HepG2 (cell line): ENCODE data around the gene PDGFRB. TPM values are rescaled to one million over a fixed set of nuclear protein-coding genes. Genes with fewer than 3 reads are reported as not detected.

Experiments
- ATAC-seq: fragments of 200-7000 bp; cut with Tn5 transposase; 3 replicates; pipeline ENCODE4 v1.9.1; 2020; ENCODE audit warnings: mild to moderate bottlenecking, moderate library complexity
- BruUV-seq: library from RNA; stranded (reverse); fragments of 400-500 nt; replicated peaks from 2 replicates; lab custom pipeline; 2021; lab: Mats Ljungman, UMichigan
- CTCF ChIA-PET: fragments of 300-600 bp; formaldehyde crosslinking; extraction: SDS; loops from one replicate; lab custom pipeline; 2021; ENCODE audit warnings: low total read pairs, inconsistent platforms, low intra/inter-chr PET ratio; lab: Yijun Ruan, JAX
- POLR2A ChIA-PET: fragments of 350-600 bp; sonication (Branson Sonifier 250); formaldehyde crosslinking; loops from one replicate; lab custom pipeline; 2020; ENCODE audit warnings: antibody characterized with exemption, inconsistent platforms; lab: Yijun Ruan, JAX
- DNase-seq: peaks from one replicate; pipeline ENCODE4 v3.0.0-alpha.2; 2015; ENCODE audit warnings: low spot score
- FAIRE-seq: peaks from 3 replicates; lab custom pipeline; 2011; peaks lifted over from hg19 to GRCh38; lab: Jason Lieb, UNC
- H2AFZ ChIP-seq: one replicate; pipeline ENCODE4 v1.6.1; 2011; ENCODE audit warnings: low read length, inconsistent platforms
- H3K27ac ChIP-seq: fragments of 300-600 bp; 3 replicates; pipeline ENCODE4 v1.8.0; 2011; ENCODE audit warnings: mixed run types, mild to moderate bottlenecking, mixed read lengths, low read length, inconsistent platforms; ENCODE audit not compliant: insufficient read depth; ENCODE audit errors: extremely low read length
- H3K27me3 ChIP-seq, 2 experiments: fragments of 200-600 bp in 1 of 2; 2 replicates in 1 of 2; 3 replicates in 1 of 2; pipeline versions ENCODE4 v1.6.0 to v1.8.0; 2011; ENCODE audit warnings: low read length in 2 of 2, mild to moderate bottlenecking in 2 of 2, moderate library complexity in 2 of 2, inconsistent platforms in 1 of 2; ENCODE audit not compliant: insufficient read depth in 2 of 2, control insufficient read depth in 1 of 2
- H3K36me3 ChIP-seq, 2 experiments: fragments of 200-600 bp in 1 of 2; replicated peaks in 1 of 2; 2 replicates in 1 of 2; 3 replicates in 1 of 2; pipeline versions ENCODE4 v1.5.1 to v1.8.0; 2011; ENCODE audit warnings: low read length in 2 of 2, inconsistent platforms in 1 of 2; ENCODE audit not compliant: insufficient read depth in 2 of 2, control insufficient read depth in 1 of 2
- H3K4me1 ChIP-seq: 2 replicates; pipeline ENCODE4 v1.5.1; 2012; ENCODE audit warnings: low read length, inconsistent platforms; ENCODE audit not compliant: insufficient read depth
- H3K4me2 ChIP-seq: 2 replicates; pipeline ENCODE4 v1.6.0; 2011; ENCODE audit warnings: low read depth, low read length, inconsistent platforms
- H3K4me3 ChIP-seq, 3 experiments: fragments of 200-600 bp in 1 of 3; sonication (generic), shearing (Covaris generic) in 1 of 3; replicated peaks in 1 of 3; 2 replicates each; pipeline ENCODE4 v1.5.1; 2011 to 2016; ENCODE audit warnings: low read length in 3 of 3, inconsistent platforms in 2 of 3, low read depth in 2 of 3, mild to moderate bottlenecking in 2 of 3, control low read depth in 1 of 3, mixed read lengths in 1 of 3; ENCODE audit not compliant: insufficient read depth in 1 of 3
- H3K79me2 ChIP-seq: one replicate; pipeline ENCODE4 v1.6.1; 2011; ENCODE audit warnings: low read length, inconsistent platforms; ENCODE audit not compliant: insufficient read depth
- H3K9ac ChIP-seq: 2 replicates; pipeline ENCODE4 v1.6.0; 2011; ENCODE audit warnings: mild to moderate bottlenecking, low read depth, low read length, inconsistent platforms; ENCODE audit not compliant: insufficient read depth
- H3K9me3 ChIP-seq: 2 replicates; pipeline ENCODE4 v1.5.1; 2012; ENCODE audit warnings: mild to moderate bottlenecking, low read length
- H4K20me1 ChIP-seq: 2 replicates; pipeline ENCODE4 v1.6.0; 2011; ENCODE audit warnings: inconsistent platforms, mild to moderate bottlenecking, low read length, moderate library complexity; ENCODE audit not compliant: insufficient read depth
- ARHGAP35 ChIP-seq: sonication (generic); formaldehyde crosslinking; IDR thresholded peaks from 2 replicates; pipeline ENCODE4 v1.9.0; 2022; ENCODE audit warnings: mild to moderate bottlenecking, inconsistent platforms, moderate library complexity, missing genetic modification reagents, borderline replicate concordance
- BRD4 ChIP-seq: sonication (generic); formaldehyde crosslinking; IDR thresholded peaks from 2 replicates; pipeline ENCODE4 v1.4.0; 2020; ENCODE audit warnings: missing genetic modification reagents
- CBX2 ChIP-seq, 2 experiments: fragments of 200-600 bp in 1 of 2; sonication (generic); formaldehyde crosslinking in 1 of 2; IDR thresholded peaks; 2 replicates each; pipeline versions ENCODE4 v1.7.0 to v1.8.1; 2018 to 2022; ENCODE audit warnings: low read depth in 2 of 2, low read length in 1 of 2, mild to moderate bottlenecking in 1 of 2, missing genetic modification reagents in 1 of 2
- FOSL2 ChIP-seq: sonication (generic); formaldehyde crosslinking; IDR thresholded peaks from 2 replicates; pipeline ENCODE4 v1.4.0; 2020; ENCODE audit warnings: missing genetic modification reagents
- FOXK1 ChIP-seq: sonication (generic); formaldehyde crosslinking; IDR thresholded peaks from 2 replicates; pipeline ENCODE4 v1.4.0; 2020; ENCODE audit warnings: low read depth, missing genetic modification reagents, borderline replicate concordance
- GLI4 ChIP-seq: sonication (generic); formaldehyde crosslinking; IDR thresholded peaks from 2 replicates; pipeline ENCODE4 v1.5.1; 2020; ENCODE audit warnings: missing genetic modification reagents, mild to moderate bottlenecking, moderate library complexity, borderline replicate concordance
- KDM4B ChIP-seq: sonication (generic); formaldehyde crosslinking; IDR thresholded peaks from 2 replicates; pipeline ENCODE4 v1.4.0; 2020; ENCODE audit warnings: missing genetic modification reagents
- SP2 ChIP-seq: sonication (generic); formaldehyde crosslinking; IDR thresholded peaks from 2 replicates; pipeline ENCODE4 v1.5.1; 2020; ENCODE audit warnings: mild to moderate bottlenecking, missing genetic modification reagents
- ZBTB3 ChIP-seq: sonication (generic); formaldehyde crosslinking; IDR thresholded peaks from 2 replicates; pipeline ENCODE4 v1.4.0; 2020; ENCODE audit warnings: low read depth, mild to moderate bottlenecking, moderate library complexity, missing genetic modification reagents, borderline replicate concordance
- ZNF232 ChIP-seq: sonication (generic); formaldehyde crosslinking; IDR thresholded peaks from 2 replicates; pipeline ENCODE4 v1.4.0; 2020; ENCODE audit warnings: missing genetic modification reagents, borderline replicate concordance
- ZNF326 ChIP-seq: sonication (generic); formaldehyde crosslinking; IDR thresholded peaks from 2 replicates; pipeline ENCODE4 v1.4.0; 2020; ENCODE audit warnings: missing genetic modification reagents, borderline replicate concordance
- ZNF552 ChIP-seq: sonication (generic); formaldehyde crosslinking; IDR thresholded peaks from 2 replicates; pipeline ENCODE4 v1.9.0; 2022; ENCODE audit warnings: missing genetic modification reagents, mild to moderate bottlenecking, borderline replicate concordance
- ZNF672 ChIP-seq: sonication (generic); formaldehyde crosslinking; IDR thresholded peaks from 2 replicates; pipeline ENCODE4 v1.8.1; 2022; ENCODE audit warnings: missing genetic modification reagents
- ZNF713 ChIP-seq: sonication (generic); formaldehyde crosslinking; IDR thresholded peaks from 2 replicates; pipeline ENCODE4 v1.4.0; 2020; ENCODE audit warnings: mild to moderate bottlenecking, missing genetic modification reagents
- ZNF776 ChIP-seq: sonication (generic); formaldehyde crosslinking; IDR thresholded peaks from 2 replicates; pipeline ENCODE4 v1.4.0; 2020; ENCODE audit warnings: mild to moderate bottlenecking, missing genetic modification reagents
- WGBS: methylation state at CpG from one replicate; pipeline ENCODE4 v1.1.6; 2017; ENCODE audit warnings: low lambda C conversion rate; 5-methylcytosine and 5-hydroxymethylcytosine counted together
- in situ Hi-C: cut with HindIII; loops from 2 replicates; pipeline ENCODE4 v1.10.0; 2017; ENCODE audit warnings: low pct_unique_long_range_greater_than_20kb; ENCODE audit not compliant: extremely low pct_ligation_motif_present
- intact Hi-C: fragments of 100-400 bp; cut with micrococcal nuclease; formaldehyde crosslinking; loops from one replicate; pipeline ENCODE4 v1.10.0; 2022; ENCODE audit not compliant: unreplicated experiment
- polyA plus RNA-seq, 8 experiments: library from polyadenylated mRNA; depleted of rRNA in 3 of 8; stranded (reverse) in 7 of 8; unstranded in 1 of 8; fragments of >200 nt; fragmentation: Illumina TruSeq in 4 of 8; extraction: Trizol in 4 of 8; gene quantifications; 2 replicates each; pipeline versions ENCODE4 v1.2.1 to v1.2.3, GENCODE V29; 2011 to 2016; ENCODE audit warnings: low read depth in 4 of 8, missing spikeins in 1 of 8, mixed read lengths in 1 of 8; ENCODE audit not compliant: insufficient read depth in 1 of 8
- total RNA-seq, 5 experiments: library from RNA; depleted of rRNA; stranded (reverse); fragments of >200 nt; fragmentation: Illumina TruSeq; extraction: Trizol; gene quantifications; 2 replicates each; pipeline ENCODE4 v1.2.3, GENCODE V29; 2016; ENCODE audit warnings: low read depth in 1 of 5
- TF ChIP-seq, protein P1 (sequence below): sonication (generic); formaldehyde crosslinking; IDR thresholded peaks from 2 replicates; pipeline ENCODE4 v1.4.0; 2020; ENCODE audit warnings: low read depth, mild to moderate bottlenecking, missing genetic modification reagents
- TF ChIP-seq, protein P2 (sequence below): sonication (generic); formaldehyde crosslinking; IDR thresholded peaks from 2 replicates; pipeline ENCODE4 v1.4.0; 2020; ENCODE audit warnings: mild to moderate bottlenecking, missing genetic modification reagents
- TF ChIP-seq, protein P3 (sequence below): sonication (generic); formaldehyde crosslinking; IDR thresholded peaks from 2 replicates; pipeline ENCODE4 v1.5.0; 2020; ENCODE audit warnings: missing genetic modification reagents

Gene PDGFRB
- total and polyA plus RNA-seq, 2 of the 13 experiments (the other 11 are each of a cell fraction or from before 2014, with no cell fraction given) = 4.0 to 21.0 TPM

DNA sequence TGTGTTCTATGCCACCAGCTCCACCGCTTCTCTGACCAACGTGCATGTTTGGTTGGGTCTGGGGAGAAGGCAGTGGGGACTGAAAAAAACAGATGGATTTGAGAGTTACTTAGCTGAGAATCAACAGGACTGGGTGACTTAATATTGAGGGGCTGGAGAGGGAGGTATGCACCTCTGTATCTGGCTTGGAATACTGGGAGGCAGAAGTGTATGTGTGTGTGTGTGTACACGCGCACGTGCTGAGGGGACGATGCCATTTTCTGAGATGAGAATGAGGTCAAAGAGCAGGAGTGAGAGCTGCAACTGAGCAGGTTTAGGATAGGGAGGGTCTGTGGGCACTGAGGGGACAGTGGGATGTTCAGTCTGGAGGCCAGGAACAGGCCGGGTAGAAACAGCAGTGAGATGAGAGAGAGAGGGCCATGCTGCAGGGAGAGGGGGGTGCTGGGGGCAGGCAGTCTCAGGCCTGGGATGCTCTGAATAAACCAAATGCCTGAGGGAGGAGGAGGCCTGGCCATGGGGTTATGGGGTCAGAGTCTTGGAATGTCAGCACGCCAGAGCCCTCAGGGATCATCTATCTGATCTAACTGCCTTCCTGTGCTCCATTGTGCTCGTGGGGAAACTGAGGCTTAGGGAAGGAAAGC is 14.0 kb downstream of the PDGFRB start:
- FAIRE-seq = no peak
- no peak for ATAC-seq
- in situ Hi-C loops = no loop called here
- TF ChIP-seq ARHGAP35 (no peak), ZNF713 (no peak), ZNF326 (CRISPR knock-in tag) (no peak), ZNF672 (no peak), SP2 (CRISPR knock-in tag) (no peak), FOXK1 (CRISPR knock-in tag) (no peak), ZNF232 (CRISPR knock-in tag) (peak; percentile 15; the same call in 1 of the 2 replicates), KDM4B (CRISPR knock-in tag) (no peak), GLI4 (no peak), ZNF776 (CRISPR knock-in tag) (no peak), FOSL2 (no peak), CBX2 (IDR thresholded peaks at IDR 0.05; ENCODE audit: low read depth, low read length) (no peak), CBX2 (CRISPR knock-in tag; IDR thresholded peaks at IDR 0.05; ENCODE audit: low read depth) (no peak), BRD4 (CRISPR knock-in tag) (peak; percentile 46; the same call in 1 of the 2 replicates), ZNF552 (CRISPR knock-in tag) (0 out of 2 replicates have a peak, but pooled peaks have one; percentile 22), ZBTB3 (no peak)
- TF ChIP-seq, protein P1, sequence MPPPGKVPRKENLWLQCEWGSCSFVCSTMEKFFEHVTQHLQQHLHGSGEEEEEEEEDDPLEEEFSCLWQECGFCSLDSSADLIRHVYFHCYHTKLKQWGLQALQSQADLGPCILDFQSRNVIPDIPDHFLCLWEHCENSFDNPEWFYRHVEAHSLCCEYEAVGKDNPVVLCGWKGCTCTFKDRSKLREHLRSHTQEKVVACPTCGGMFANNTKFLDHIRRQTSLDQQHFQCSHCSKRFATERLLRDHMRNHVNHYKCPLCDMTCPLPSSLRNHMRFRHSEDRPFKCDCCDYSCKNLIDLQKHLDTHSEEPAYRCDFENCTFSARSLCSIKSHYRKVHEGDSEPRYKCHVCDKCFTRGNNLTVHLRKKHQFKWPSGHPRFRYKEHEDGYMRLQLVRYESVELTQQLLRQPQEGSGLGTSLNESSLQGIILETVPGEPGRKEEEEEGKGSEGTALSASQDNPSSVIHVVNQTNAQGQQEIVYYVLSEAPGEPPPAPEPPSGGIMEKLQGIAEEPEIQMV (CRISPR knock-in tag) = peak; percentile 54; the same call in 1 of the 2 replicates
- TF ChIP-seq, protein P2, sequence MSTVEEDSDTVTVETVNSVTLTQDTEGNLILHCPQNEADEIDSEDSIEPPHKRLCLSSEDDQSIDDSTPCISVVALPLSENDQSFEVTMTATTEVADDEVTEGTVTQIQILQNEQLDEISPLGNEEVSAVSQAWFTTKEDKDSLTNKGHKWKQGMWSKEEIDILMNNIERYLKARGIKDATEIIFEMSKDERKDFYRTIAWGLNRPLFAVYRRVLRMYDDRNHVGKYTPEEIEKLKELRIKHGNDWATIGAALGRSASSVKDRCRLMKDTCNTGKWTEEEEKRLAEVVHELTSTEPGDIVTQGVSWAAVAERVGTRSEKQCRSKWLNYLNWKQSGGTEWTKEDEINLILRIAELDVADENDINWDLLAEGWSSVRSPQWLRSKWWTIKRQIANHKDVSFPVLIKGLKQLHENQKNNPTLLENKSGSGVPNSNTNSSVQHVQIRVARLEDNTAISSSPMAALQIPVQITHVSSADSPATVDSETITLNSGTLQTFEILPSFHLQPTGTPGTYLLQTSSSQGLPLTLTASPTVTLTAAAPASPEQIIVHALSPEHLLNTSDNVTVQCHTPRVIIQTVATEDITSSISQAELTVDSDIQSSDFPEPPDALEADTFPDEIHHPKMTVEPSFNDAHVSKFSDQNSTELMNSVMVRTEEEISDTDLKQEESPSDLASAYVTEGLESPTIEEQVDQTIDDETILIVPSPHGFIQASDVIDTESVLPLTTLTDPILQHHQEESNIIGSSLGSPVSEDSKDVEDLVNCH (CRISPR knock-in tag) = no peak
- TF ChIP-seq, protein P3, sequence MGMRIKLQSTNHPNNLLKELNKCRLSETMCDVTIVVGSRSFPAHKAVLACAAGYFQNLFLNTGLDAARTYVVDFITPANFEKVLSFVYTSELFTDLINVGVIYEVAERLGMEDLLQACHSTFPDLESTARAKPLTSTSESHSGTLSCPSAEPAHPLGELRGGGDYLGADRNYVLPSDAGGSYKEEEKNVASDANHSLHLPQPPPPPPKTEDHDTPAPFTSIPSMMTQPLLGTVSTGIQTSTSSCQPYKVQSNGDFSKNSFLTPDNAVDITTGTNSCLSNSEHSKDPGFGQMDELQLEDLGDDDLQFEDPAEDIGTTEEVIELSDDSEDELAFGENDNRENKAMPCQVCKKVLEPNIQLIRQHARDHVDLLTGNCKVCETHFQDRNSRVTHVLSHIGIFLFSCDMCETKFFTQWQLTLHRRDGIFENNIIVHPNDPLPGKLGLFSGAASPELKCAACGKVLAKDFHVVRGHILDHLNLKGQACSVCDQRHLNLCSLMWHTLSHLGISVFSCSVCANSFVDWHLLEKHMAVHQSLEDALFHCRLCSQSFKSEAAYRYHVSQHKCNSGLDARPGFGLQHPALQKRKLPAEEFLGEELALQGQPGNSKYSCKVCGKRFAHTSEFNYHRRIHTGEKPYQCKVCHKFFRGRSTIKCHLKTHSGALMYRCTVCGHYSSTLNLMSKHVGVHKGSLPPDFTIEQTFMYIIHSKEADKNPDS (CRISPR knock-in tag) = no peak

More for the DNA sequence above, 14.0 kb downstream of the PDGFRB start:
- H3K36me3 ChIP-seq = no peaks in the 10 kb centered on the region
- ChIA-PET CTCF (no interaction called here), POLR2A (no interaction called here)
- H3K4me1 ChIP-seq = peaks cover 97% of the 10 kb centered on the region
- BruUV-seq = no TSS peak
- peak overlapping the region in 1 of 3 experiments; percentile 11; a peak in 1 of 6 replicates for H3K4me3 ChIP-seq
- H3K4me2 ChIP-seq = peak overlapping the region; percentile 19
- H4K20me1 ChIP-seq = no peaks in the 10 kb centered on the region
- peak overlapping the region; percentile 65 for H3K27ac ChIP-seq
- no peaks in the 10 kb centered on the region for H3K27me3 ChIP-seq
- no peak overlapping the region for H2AFZ ChIP-seq
- WGBS = 50% methylated on average over 9 of the region's 9 CpGs
- H3K9ac ChIP-seq = 0 out of 2 replicates have a peak overlapping the region, but pooled peaks have one; percentile 24
- DNase-seq = no peak
- no peaks in the 10 kb centered on the region for H3K9me3 ChIP-seq
- intact Hi-C loops = loop anchor here (10.0 kb wide), 1 partner anchor 283 kb away; no protein-coding TSS in a partner anchor
- H3K79me2 ChIP-seq = peaks cover 2% of the 10 kb centered on the region
